HL-60/S4 treated with retinoic acid at 250 ng/mL for 4 days and 3 days (cell line): ENCODE data around the gene SLC35F5.
"Not testable (repeated sequence)": the region's sequence is repeated elsewhere in the genome, so short reads cannot be mapped to it uniquely, and the experiment has no call there.

Experiments used
- in situ Hi-C: fragments of 300-500 bp; cut with MboI; formaldehyde crosslinking; loops from 2 replicates; pipeline ENCODE4 v1.7.0; 2022; ENCODE audit warnings: low sequenced_read_pairs

SLC35F5 gene

GRCh38 chr2:113756355-113757137 lies at the start of gene SLC35F5:
TSS of gene SLC35F5 (minus strand) at chr2:113756642. CDS start at chr2:113756409, 233 bp downstream.
- in situ Hi-C loops: no loop called here

GRCh38 chr2:113799375-113799774 lies 42.9 kb upstream of the SLC35F5 start:
- in situ Hi-C loops: no loop called here

- in situ Hi-C loops: no loop called here
Measured at GRCh38 chr2:113797237-113797636, 40.8 kb upstream of the SLC35F5 start.

GRCh38 chr2:113796592-113797175 lies 40.2 kb upstream of the SLC35F5 start:
- in situ Hi-C loops: no loop called here

GRCh38 chr2:113795405-113795920 lies 39.0 kb upstream of the SLC35F5 start:
- in situ Hi-C loops: no loop called here

- in situ Hi-C loops: no loop called here
Measured at GRCh38 chr2:113791697-113792590, 35.5 kb upstream of the SLC35F5 start.

GRCh38 chr2:113784823-113785744 lies 28.6 kb upstream of the SLC35F5 start:
- in situ Hi-C loops: no loop called here

GRCh38 chr2:113780472-113780871 lies 24.0 kb upstream of the SLC35F5 start:
- in situ Hi-C loops: no loop called here

GRCh38 chr2:113777371-113777770 lies 20.9 kb upstream of the SLC35F5 start:
- in situ Hi-C loops: no loop called here

GRCh38 chr2:113776949-113777348 lies 20.5 kb upstream of the SLC35F5 start:
- in situ Hi-C loops: no loop called here

- in situ Hi-C loops: not testable (repeated sequence)
Measured at GRCh38 chr2:113774616-113775015, 18.2 kb upstream of the SLC35F5 start.

GRCh38 chr2:113770929-113771328 lies 14.5 kb upstream of the SLC35F5 start:
- in situ Hi-C loops: no loop called here

GRCh38 chr2:113769555-113769954 lies 13.1 kb upstream of the SLC35F5 start:
- in situ Hi-C loops: no loop called here

- in situ Hi-C loops: no loop called here
Measured at GRCh38 chr2:113768770-113769169, 12.3 kb upstream of the SLC35F5 start.

- in situ Hi-C loops: no loop called here
Measured at GRCh38 chr2:113767811-113768460, 11.5 kb upstream of the SLC35F5 start.

- in situ Hi-C loops: no loop called here
Measured at GRCh38 chr2:113765276-113765675, 8.8 kb upstream of the SLC35F5 start.

GRCh38 chr2:113762377-113763118 lies 6.1 kb upstream of the SLC35F5 start:
- in situ Hi-C loops: no loop called here

GRCh38 chr2:113760400-113760799 lies 4.0 kb upstream of the SLC35F5 start:
- in situ Hi-C loops: no loop called here

GRCh38 chr2:113757138-113757657 lies 756 bp upstream of the SLC35F5 start:
- in situ Hi-C loops: no loop called here
